Loucy (cell line): Measurements from ENCODE around the gene SAP25.

Experiments
- EZH2phosphoT487 ChIP-seq: fragments of 200-600 bp; IDR thresholded peaks from 2 replicates; pipeline ENCODE4 v1.6.1; 2018; ENCODE audit warnings: antibody characterized with exemption, mild to moderate bottlenecking, moderate library complexity, borderline replicate concordance
- TF ChIP-seq, protein P1 (sequence below): fragments of 200-600 bp; sonication (generic); conservative IDR thresholded peaks from 2 replicates; pipeline ENCODE4 v1.5.1; 2014; ENCODE audit warnings: mild to moderate bottlenecking, antibody characterized with exemption, low read length

DNA sequence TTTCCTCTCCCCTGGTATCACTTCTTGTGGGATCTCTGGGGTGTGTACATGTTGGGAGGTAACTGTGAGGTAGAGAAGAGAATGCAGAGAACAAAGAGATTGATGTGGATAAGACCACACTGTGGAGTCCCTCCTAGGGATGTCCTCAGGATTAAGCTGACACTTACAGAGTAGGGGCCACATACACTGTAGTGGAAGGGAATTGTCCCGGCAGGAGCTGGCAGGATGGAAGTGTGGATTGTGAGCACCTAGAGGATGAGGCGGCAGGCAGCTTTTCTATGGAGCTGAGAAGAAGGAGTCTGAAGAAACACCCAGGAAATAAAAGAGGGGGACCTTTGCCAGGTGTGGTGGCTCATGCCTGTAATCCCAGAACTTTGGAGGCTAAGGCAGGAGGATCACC lies 21.2 kb downstream of the SAP25 start:
- TF ChIP-seq, protein P1, sequence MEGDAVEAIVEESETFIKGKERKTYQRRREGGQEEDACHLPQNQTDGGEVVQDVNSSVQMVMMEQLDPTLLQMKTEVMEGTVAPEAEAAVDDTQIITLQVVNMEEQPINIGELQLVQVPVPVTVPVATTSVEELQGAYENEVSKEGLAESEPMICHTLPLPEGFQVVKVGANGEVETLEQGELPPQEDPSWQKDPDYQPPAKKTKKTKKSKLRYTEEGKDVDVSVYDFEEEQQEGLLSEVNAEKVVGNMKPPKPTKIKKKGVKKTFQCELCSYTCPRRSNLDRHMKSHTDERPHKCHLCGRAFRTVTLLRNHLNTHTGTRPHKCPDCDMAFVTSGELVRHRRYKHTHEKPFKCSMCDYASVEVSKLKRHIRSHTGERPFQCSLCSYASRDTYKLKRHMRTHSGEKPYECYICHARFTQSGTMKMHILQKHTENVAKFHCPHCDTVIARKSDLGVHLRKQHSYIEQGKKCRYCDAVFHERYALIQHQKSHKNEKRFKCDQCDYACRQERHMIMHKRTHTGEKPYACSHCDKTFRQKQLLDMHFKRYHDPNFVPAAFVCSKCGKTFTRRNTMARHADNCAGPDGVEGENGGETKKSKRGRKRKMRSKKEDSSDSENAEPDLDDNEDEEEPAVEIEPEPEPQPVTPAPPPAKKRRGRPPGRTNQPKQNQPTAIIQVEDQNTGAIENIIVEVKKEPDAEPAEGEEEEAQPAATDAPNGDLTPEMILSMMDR: no peak
- TF ChIP-seq EZH2phosphoT487: no peak
